HEK293 (cell line): Measurements from ENCODE around the gene QRICH1.

Experiments used
- RBAK ChIP-seq: fragments of 450-650 bp; formaldehyde crosslinking; IDR thresholded peaks from 2 replicates; pipeline ENCODE4 v1.5.1; 2016; ENCODE audit warnings: missing biosample characterization, missing genetic modification characterization
- REST ChIP-seq: fragments of 450-650 bp; formaldehyde crosslinking; IDR thresholded peaks from 2 replicates; pipeline ENCODE4 v1.5.1; 2016; ENCODE audit warnings: missing biosample characterization, missing genetic modification characterization
- SP7 ChIP-seq: fragments of 450-650 bp; formaldehyde crosslinking; IDR thresholded peaks from 2 replicates; pipeline ENCODE4 v1.5.1; 2016; ENCODE audit warnings: missing biosample characterization, missing genetic modification characterization
- ZBTB11 ChIP-seq: fragments of 450-650 bp; formaldehyde crosslinking; conservative IDR thresholded peaks from 2 replicates; pipeline ENCODE4 v1.5.1; 2016; ENCODE audit warnings: low read depth, missing biosample characterization, missing genetic modification characterization
- ZBTB48 ChIP-seq: fragments of 450-650 bp; formaldehyde crosslinking; IDR thresholded peaks from 2 replicates; pipeline ENCODE4 v1.5.1; 2016; ENCODE audit warnings: missing biosample characterization, missing genetic modification characterization
- ZNF10 ChIP-seq: fragments of 450-650 bp; formaldehyde crosslinking; IDR thresholded peaks from 2 replicates; pipeline ENCODE4 v1.5.1; 2017; ENCODE audit warnings: missing biosample characterization, missing genetic modification characterization
- ZNF138 ChIP-seq: fragments of 450-650 bp; formaldehyde crosslinking; IDR thresholded peaks from 2 replicates; pipeline ENCODE4 v1.5.1; 2016; ENCODE audit warnings: missing biosample characterization, missing genetic modification characterization, borderline replicate concordance
- ZNF157 ChIP-seq: fragments of 450-650 bp; formaldehyde crosslinking; IDR thresholded peaks from 2 replicates; pipeline ENCODE4 v1.5.1; 2016; ENCODE audit warnings: missing biosample characterization, missing genetic modification characterization
- ZNF19 ChIP-seq: fragments of 450-650 bp; formaldehyde crosslinking; IDR thresholded peaks from 2 replicates; pipeline ENCODE4; 2016; ENCODE audit warnings: missing biosample characterization, missing genetic modification characterization, low read depth
- ZNF239 ChIP-seq: fragments of 450-650 bp; formaldehyde crosslinking; IDR thresholded peaks from 2 replicates; pipeline ENCODE4 v1.5.1; 2016; ENCODE audit warnings: missing biosample characterization, missing genetic modification characterization
- ZNF26 ChIP-seq: fragments of 450-650 bp; formaldehyde crosslinking; IDR thresholded peaks from 2 replicates; pipeline ENCODE4 v1.5.1; 2016; ENCODE audit warnings: missing biosample characterization, missing genetic modification characterization
- ZNF302 ChIP-seq: fragments of 450-650 bp; formaldehyde crosslinking; IDR thresholded peaks from 2 replicates; pipeline ENCODE4 v1.5.1; 2016; ENCODE audit warnings: missing biosample characterization, missing genetic modification characterization, low read depth
- ZNF354C ChIP-seq: fragments of 450-650 bp; formaldehyde crosslinking; IDR thresholded peaks from 2 replicates; pipeline ENCODE4 v1.5.1; 2016; ENCODE audit warnings: missing biosample characterization, missing genetic modification characterization, low read depth, borderline replicate concordance
- ZNF391 ChIP-seq: fragments of 450-650 bp; formaldehyde crosslinking; IDR thresholded peaks from 2 replicates; pipeline ENCODE4 v1.5.1; 2016; ENCODE audit warnings: low read depth, missing biosample characterization, missing genetic modification characterization, borderline replicate concordance
- ZNF473 ChIP-seq: fragments of 450-650 bp; formaldehyde crosslinking; IDR thresholded peaks from 2 replicates; pipeline ENCODE4 v1.5.1; 2017; ENCODE audit warnings: missing biosample characterization, missing genetic modification characterization
- ZNF48 ChIP-seq: fragments of 450-650 bp; formaldehyde crosslinking; IDR thresholded peaks from 2 replicates; pipeline ENCODE4 v1.5.1; 2016; ENCODE audit warnings: missing biosample characterization, missing genetic modification characterization
- ZNF488 ChIP-seq: fragments of 450-650 bp; formaldehyde crosslinking; IDR thresholded peaks from 2 replicates; pipeline ENCODE4 v1.5.1; 2016; ENCODE audit warnings: missing biosample characterization, missing genetic modification characterization
- ZNF555 ChIP-seq: fragments of 450-650 bp; formaldehyde crosslinking; conservative IDR thresholded peaks from 2 replicates; pipeline ENCODE4 v1.5.1; 2017; ENCODE audit warnings: missing biosample characterization, mild to moderate bottlenecking, missing genetic modification characterization, inconsistent platforms
- ZNF571 ChIP-seq: fragments of 450-650 bp; formaldehyde crosslinking; IDR thresholded peaks from 2 replicates; pipeline ENCODE4 v1.5.0; 2017; ENCODE audit warnings: missing biosample characterization, missing genetic modification characterization
- ZNF610 ChIP-seq: fragments of 450-650 bp; formaldehyde crosslinking; IDR thresholded peaks from 2 replicates; pipeline ENCODE4 v1.5.1; 2016; ENCODE audit warnings: missing biosample characterization, missing genetic modification characterization, borderline replicate concordance
- ZNF623 ChIP-seq: fragments of 450-650 bp; formaldehyde crosslinking; IDR thresholded peaks from 2 replicates; pipeline ENCODE4 v1.5.1; 2016; ENCODE audit warnings: missing biosample characterization, missing genetic modification characterization
- ZNF624 ChIP-seq: fragments of 450-650 bp; formaldehyde crosslinking; IDR thresholded peaks from 2 replicates; pipeline ENCODE4 v1.5.1; 2017; ENCODE audit warnings: missing biosample characterization, missing genetic modification characterization
- ZNF660 ChIP-seq: fragments of 450-650 bp; IDR thresholded peaks from 2 replicates; pipeline ENCODE4 v1.5.1; 2018; ENCODE audit warnings: missing biosample characterization, mild to moderate bottlenecking, missing genetic modification characterization
- ZNF692 ChIP-seq: fragments of 450-650 bp; formaldehyde crosslinking; IDR thresholded peaks from 2 replicates; pipeline ENCODE4 v1.5.1; 2016; ENCODE audit warnings: missing biosample characterization, missing genetic modification characterization

The QRICH1 gene

GRCh38 chr3:49007068-49007770, 86.7 kb downstream of the QRICH1 start, which contains the start of gene WDR6 (continued):
- TF ChIP-seq REST (no peak), ZBTB48 (tag by site-specific recombination) (peak; percentile 40; the same call in 1 of the 2 replicates), ZNF571 (tag by site-specific recombination) (no peak), ZNF473 (no peak), ZNF555 (tag by site-specific recombination) (no peak), ZNF48 (tag by site-specific recombination) (no peak), ZBTB11 (tag by site-specific recombination) (no peak; the same call in 1 of the 2 replicates), RBAK (tag by site-specific recombination) (no peak), ZNF488 (no peak; the same call in 1 of the 2 replicates), ZNF26 (tag by site-specific recombination) (no peak), ZNF138 (tag by site-specific recombination) (no peak), ZNF10 (tag by site-specific recombination) (no peak), ZNF302 (tag by site-specific recombination) (no peak), ZNF19 (no peak), ZNF692 (peak; percentile 41; the same call in 1 of the 2 replicates), ZNF157 (tag by site-specific recombination) (no peak), ZNF623 (no peak), ZNF391 (tag by site-specific recombination) (no peak), ZNF354C (tag by site-specific recombination) (no peak), ZNF660 (tag by site-specific recombination) (no peak; the same call in 1 of the 2 replicates), ZNF610 (tag by site-specific recombination) (0 out of 2 replicates have a peak, but pooled peaks have one; percentile 13), SP7 (tag by site-specific recombination) (peak; percentile 84), ZNF624 (tag by site-specific recombination) (no peak), ZNF239 (tag by site-specific recombination) (no peak)
